CD8-positive, alpha-beta memory T cell (primary cell): ENCODE data around the gene HACD2. TPM values are rescaled to one million over a fixed set of nuclear protein-coding genes. Genes with fewer than 3 reads are reported as not detected.
"Not testable (repeated sequence)": the region's sequence is repeated elsewhere in the genome, so short reads cannot be mapped to it uniquely, and the experiment has no call there.

ENCODE experiments used
- CTCF ChIA-PET: fragments of 350-600 bp; sonication (Branson Sonifier 250); formaldehyde crosslinking; loops from one replicate; lab custom pipeline; 2021; ENCODE audit warnings: antibody characterized with exemption; lab: Charles Lee
- POLR2A ChIA-PET: fragments of 350-600 bp; sonication (Branson Sonifier 250); formaldehyde crosslinking; loops from one replicate; lab custom pipeline; 2021; ENCODE audit warnings: antibody characterized with exemption; lab: Charles Lee
- DNase-seq, 5 donors: peaks; one replicate each; pipeline versions ENCODE4 v3.0.0 to v3.0.0-alpha.2; 2020 to 2022; ENCODE audit warnings: mixed read lengths in 1 of 5
- H3K27ac ChIP-seq: one replicate; pipeline ENCODE4 v1.7.0; 2013; ENCODE audit warnings: low read depth, mild to moderate bottlenecking, low read length, moderate library complexity
- H3K27me3 ChIP-seq: 2 replicates; pipeline ENCODE4 v1.7.0; 2013; ENCODE audit warnings: low read length, mild to moderate bottlenecking; ENCODE audit not compliant: insufficient read depth, poor library complexity, severe bottlenecking
- H3K36me3 ChIP-seq: 2 replicates; pipeline ENCODE4 v1.7.0; 2013; ENCODE audit warnings: mild to moderate bottlenecking, low read length, moderate library complexity; ENCODE audit not compliant: insufficient read depth
- H3K4me1 ChIP-seq: 2 replicates; pipeline ENCODE4 v1.7.0; 2013; ENCODE audit warnings: mild to moderate bottlenecking, low read length, moderate library complexity; ENCODE audit not compliant: insufficient read depth
- H3K4me3 ChIP-seq: 2 replicates; pipeline ENCODE4 v1.7.0; 2013; ENCODE audit warnings: mild to moderate bottlenecking, low read length
- H3K9me3 ChIP-seq: 2 replicates; pipeline ENCODE4 v1.7.0; 2013; ENCODE audit warnings: mild to moderate bottlenecking, low read length
- H3K27ac Mint-ChIP-seq, 8 donors: one replicate each; pipeline ENCODE4 v1.8.0; 2020 to 2021; ENCODE audit warnings: mixed read lengths in 8 of 8, mild to moderate bottlenecking in 6 of 8, inconsistent platforms in 3 of 8, moderate library complexity in 3 of 8
- H3K27me3 Mint-ChIP-seq, 2 donors: one replicate each; pipeline ENCODE4 v1.8.0; 2020 to 2021; ENCODE audit warnings: mixed read lengths in 2 of 2, mild to moderate bottlenecking in 1 of 2, moderate library complexity in 1 of 2
- H3K36me3 Mint-ChIP-seq, 3 donors: one replicate each; pipeline ENCODE4 v1.8.0; 2020 to 2021; ENCODE audit warnings: mixed read lengths in 3 of 3, inconsistent platforms in 1 of 3, mild to moderate bottlenecking in 1 of 3
- H3K4me1 Mint-ChIP-seq, 3 donors: one replicate each; pipeline ENCODE4 v1.8.0; 2020 to 2021; ENCODE audit warnings: mixed read lengths in 3 of 3, inconsistent platforms in 1 of 3, mild to moderate bottlenecking in 1 of 3
- H3K4me3 Mint-ChIP-seq, 7 donors: one replicate each; pipeline ENCODE4 v1.8.0; 2020 to 2021; ENCODE audit warnings: mixed read lengths in 7 of 7, mild to moderate bottlenecking in 6 of 7, moderate library complexity in 4 of 7, inconsistent platforms in 2 of 7
- H3K9me3 Mint-ChIP-seq, 5 donors: one replicate each; pipeline ENCODE4 v1.8.0; 2020 to 2022; ENCODE audit warnings: mixed read lengths in 5 of 5, mild to moderate bottlenecking in 3 of 5, moderate library complexity in 2 of 5, inconsistent platforms in 1 of 5
- polyA plus RNA-seq: library from polyadenylated mRNA; unstranded; fragments of 300-500 nt; fragmentation: Illumina TruSeq; gene quantifications from one replicate; pipeline ENCODE4 v1.2.3, GENCODE V29; 2021
- total RNA-seq, 2 experiments: library from RNA; stranded (reverse); gene quantifications; one replicate each; pipeline ENCODE4 v1.2.3, GENCODE V29; 2021

HACD2 gene
- total and polyA plus RNA-seq, 3 experiments from 2014 or later, result 25.9 to 33.3 (median 33.0) TPM

DNA sequence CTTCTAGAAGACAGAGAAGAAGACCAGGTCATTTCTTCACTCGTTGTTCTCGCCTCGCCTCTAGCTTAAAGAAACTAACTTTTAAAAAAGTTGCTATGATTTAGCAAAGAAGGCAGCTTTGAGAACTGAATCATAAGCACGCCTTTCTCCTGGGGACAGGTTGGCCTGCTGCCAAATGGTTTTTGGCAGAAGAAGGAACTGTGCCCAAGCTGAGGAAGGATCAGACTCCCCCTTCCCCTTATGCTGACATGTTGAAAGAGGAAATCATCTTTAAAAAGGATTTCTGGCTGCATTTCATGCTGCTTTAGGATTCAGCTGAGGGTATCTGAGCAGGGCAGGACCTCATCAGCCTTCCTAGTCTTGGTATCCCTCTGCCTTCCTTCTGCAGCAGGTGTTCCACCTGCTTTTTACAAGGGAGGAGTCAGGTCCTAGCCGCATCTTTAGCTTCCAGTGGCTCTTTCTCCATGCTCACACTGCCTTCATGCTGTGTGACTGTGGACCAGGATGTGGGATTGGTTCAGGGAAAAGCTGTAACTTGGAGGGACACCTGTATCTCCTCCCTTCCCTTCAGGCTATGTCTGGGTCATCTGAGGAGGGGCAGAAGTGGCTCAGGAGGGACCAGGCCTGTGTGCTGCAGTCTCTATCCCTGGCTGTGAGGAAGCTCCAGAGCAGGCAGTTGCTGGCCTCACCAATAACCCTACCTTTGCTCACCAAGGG, 34.1 kb upstream of the HACD2 start:
- POLR2A ChIA-PET, result no interaction called here
- no peak overlapping the region for H3K27ac Mint-ChIP-seq
- H3K27me3 ChIP-seq, result no peaks in the 10 kb centered on the region
- no peak for DNase-seq
- no peaks in the 10 kb centered on the region for H3K27me3 Mint-ChIP-seq
- CTCF ChIA-PET, result no interaction called here
- H3K27ac ChIP-seq, result no peak overlapping the region
- no peak overlapping the region for H3K4me3 ChIP-seq
- no peaks in the 10 kb centered on the region for H3K4me1 Mint-ChIP-seq
- no peaks in the 10 kb centered on the region for H3K9me3 Mint-ChIP-seq
- H3K36me3 ChIP-seq, result no peaks in the 10 kb centered on the region
- H3K4me3 Mint-ChIP-seq, result no peak overlapping the region
- H3K9me3 ChIP-seq, result no peaks in the 10 kb centered on the region
- peaks cover 0 to 2% (median 2%) of the 10 kb centered on the region in 3 donors for H3K36me3 Mint-ChIP-seq
- H3K4me1 ChIP-seq, result no peaks in the 10 kb centered on the region

DNA sequence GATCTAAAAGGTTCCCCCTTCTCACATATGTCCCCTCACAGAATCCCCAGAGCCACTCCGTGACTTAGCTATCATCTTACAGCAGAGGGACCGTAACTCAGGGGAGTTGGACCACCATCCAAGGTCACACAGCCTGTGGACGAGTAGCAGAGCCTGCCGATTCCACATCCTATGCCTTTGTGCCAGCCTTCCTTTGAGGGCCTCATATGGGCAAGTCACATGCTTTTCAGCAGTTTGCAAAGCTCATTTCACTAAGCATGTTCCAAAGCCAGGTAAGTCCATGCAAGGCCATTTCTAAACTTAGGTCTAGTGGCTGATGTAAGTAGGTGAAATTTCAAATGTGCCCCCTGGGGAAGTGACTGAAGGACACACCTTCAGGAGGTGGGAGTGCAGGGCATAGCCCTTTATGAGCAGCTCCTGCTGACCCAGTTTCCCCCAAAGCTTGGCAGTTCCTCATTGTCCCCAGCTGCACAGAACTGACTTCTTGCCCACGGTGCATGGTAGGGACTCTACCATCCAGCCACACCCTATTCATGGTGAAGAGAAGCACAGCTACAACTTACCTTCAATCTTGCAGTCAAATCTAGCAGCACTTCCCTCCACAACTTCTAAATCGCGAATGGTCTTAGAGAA, 33.3 kb upstream of the HACD2 start:
- H3K36me3 Mint-ChIP-seq, result peaks cover 2 to 7% (median 4%) of the 10 kb centered on the region in 3 donors
- H3K27ac Mint-ChIP-seq, result no peak overlapping the region
- no peak for DNase-seq
- Histone ChIP-seq H3K27ac (no peak overlapping the region), H3K4me3 (no peak overlapping the region), H3K36me3 (no peaks in the 10 kb centered on the region), H3K27me3 (no peaks in the 10 kb centered on the region), H3K9me3 (no peaks in the 10 kb centered on the region), H3K4me1 (no peaks in the 10 kb centered on the region)
- H3K27me3 Mint-ChIP-seq, result no peaks in the 10 kb centered on the region
- ChIA-PET POLR2A (no interaction called here), CTCF (no interaction called here)
- H3K4me1 Mint-ChIP-seq, result no peaks in the 10 kb centered on the region
- H3K9me3 Mint-ChIP-seq, result no peaks in the 10 kb centered on the region
- H3K4me3 Mint-ChIP-seq, result no peak overlapping the region

DNA sequence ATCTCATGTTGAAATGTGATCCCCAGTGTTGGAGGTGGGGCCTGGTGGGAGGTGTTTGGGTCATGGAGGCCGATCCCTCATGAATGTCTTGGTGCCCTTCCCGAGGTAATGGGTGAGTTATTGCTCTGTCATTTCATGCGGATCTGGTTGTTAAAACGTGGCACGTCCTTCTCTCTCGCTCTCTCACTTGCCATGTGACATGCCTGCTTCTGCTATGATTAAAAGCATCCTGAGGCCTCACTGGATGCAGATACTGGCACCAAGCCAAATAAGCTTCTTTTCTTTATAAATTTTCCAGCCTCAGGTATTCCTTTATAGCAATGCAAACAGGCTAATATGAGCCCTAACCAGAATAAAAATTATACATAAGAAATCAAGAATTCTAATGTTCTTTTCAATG, 31.7 kb upstream of the HACD2 start:
- Histone ChIP-seq H3K36me3 (no peaks in the 10 kb centered on the region), H3K9me3 (no peaks in the 10 kb centered on the region), H3K27ac (no peak overlapping the region), H3K4me3 (no peak overlapping the region), H3K27me3 (no peaks in the 10 kb centered on the region), H3K4me1 (no peaks in the 10 kb centered on the region)
- POLR2A ChIA-PET, result no interaction called here
- Mint-ChIP-seq H3K9me3 (no peaks in the 10 kb centered on the region), H3K27me3 (no peaks in the 10 kb centered on the region), H3K27ac (peak overlapping the region in 1 of 8 donors; percentile 68), H3K4me3 (no peak overlapping the region), H3K4me1 (no peaks in the 10 kb centered on the region), H3K36me3 (peaks cover 2 to 20% (median 4%) of the 10 kb centered on the region in 3 donors)
- CTCF ChIA-PET, result no interaction called here
- DNase-seq, result no peak

DNA sequence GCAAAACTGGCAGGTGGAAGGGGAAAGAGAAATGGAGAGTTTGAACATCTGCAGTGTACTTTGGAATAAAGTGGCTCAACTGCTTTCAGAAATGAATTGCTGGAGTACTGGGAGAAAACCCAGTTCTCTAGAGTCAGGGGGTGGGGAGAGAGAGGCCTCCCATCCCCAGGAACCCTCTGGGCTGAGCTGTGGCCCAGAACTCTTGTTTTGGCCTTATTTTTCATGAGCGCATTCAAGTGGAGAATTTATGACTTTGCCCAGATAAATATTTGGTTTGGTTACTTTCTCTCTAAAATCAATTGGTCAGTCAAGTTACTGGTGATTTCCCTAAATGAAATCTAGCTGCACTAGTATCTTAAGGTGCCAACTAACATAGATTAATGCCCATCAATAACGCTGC, 28.7 kb upstream of the HACD2 start:
- no peak overlapping the region for H3K4me3 Mint-ChIP-seq
- no peak overlapping the region for H3K27ac Mint-ChIP-seq
- Histone ChIP-seq H3K9me3 (no peaks in the 10 kb centered on the region), H3K4me1 (no peaks in the 10 kb centered on the region), H3K27ac (no peak overlapping the region), H3K27me3 (no peaks in the 10 kb centered on the region), H3K4me3 (no peak overlapping the region), H3K36me3 (no peaks in the 10 kb centered on the region)
- ChIA-PET CTCF (no interaction called here), POLR2A (no interaction called here)
- H3K9me3 Mint-ChIP-seq, result no peaks in the 10 kb centered on the region
- H3K27me3 Mint-ChIP-seq, result no peaks in the 10 kb centered on the region
- H3K36me3 Mint-ChIP-seq, result peaks cover 4 to 24% (median 5%) of the 10 kb centered on the region in 3 donors
- DNase-seq, result no peak
- peaks cover 0 to 7% (median 4%) of the 10 kb centered on the region in 3 donors for H3K4me1 Mint-ChIP-seq

DNA sequence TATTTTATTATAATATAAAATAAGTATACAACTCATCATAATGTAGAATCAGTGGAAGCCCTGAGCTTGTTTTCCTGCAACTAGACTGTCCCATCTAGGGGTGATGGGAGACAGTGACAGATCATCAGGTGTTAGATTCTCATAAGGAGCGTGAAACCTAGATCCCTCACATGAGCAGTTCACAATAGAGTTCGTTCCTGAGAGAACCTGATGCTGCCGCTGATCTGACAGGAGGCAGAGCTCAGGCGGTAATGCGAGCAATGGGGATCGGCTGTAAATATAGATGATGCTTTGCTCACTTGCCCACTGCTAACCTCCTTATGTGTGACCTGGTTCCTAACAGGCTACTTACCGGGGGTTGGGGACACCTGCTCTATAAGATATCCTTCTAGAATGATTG, 26.8 kb upstream of the HACD2 start:
- CTCF ChIA-PET, H3K9me3 Mint-ChIP-seq, H3K36me3 ChIP-seq, H3K27me3 ChIP-seq, H3K27ac Mint-ChIP-seq, H3K4me3 ChIP-seq, H3K4me3 Mint-ChIP-seq, H3K4me1 Mint-ChIP-seq, H3K27me3 Mint-ChIP-seq, H3K27ac ChIP-seq, H3K4me1 ChIP-seq, H3K9me3 ChIP-seq, POLR2A ChIA-PET, DNase-seq: not testable (repeated sequence)
- peaks cover 4 to 24% (median 5%) of the 10 kb centered on the region in 3 donors for H3K36me3 Mint-ChIP-seq

DNA sequence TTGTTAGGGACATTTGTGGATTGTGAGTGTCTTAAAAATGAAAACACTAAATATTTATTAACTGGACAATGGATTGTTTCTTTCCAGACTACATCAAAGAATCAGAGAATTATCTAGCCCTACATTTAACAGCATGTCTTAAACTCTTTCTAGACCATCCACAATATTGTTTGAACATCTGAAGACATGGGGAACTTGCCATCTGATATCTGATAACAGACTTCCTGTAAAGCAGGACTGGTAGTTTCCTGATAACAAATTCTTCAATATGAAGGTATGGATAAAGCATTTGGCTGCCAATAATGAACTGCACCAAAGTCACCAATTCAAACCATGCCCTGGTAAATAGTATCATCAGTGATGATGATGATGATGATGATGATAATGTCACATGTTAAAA, 26.2 kb upstream of the HACD2 start:
- no peaks in the 10 kb centered on the region for H3K9me3 ChIP-seq
- H3K27ac ChIP-seq, result no peak overlapping the region
- no peaks in the 10 kb centered on the region for H3K36me3 ChIP-seq
- H3K4me1 ChIP-seq, result no peaks in the 10 kb centered on the region
- H3K4me1 Mint-ChIP-seq, result peaks cover 2 to 8% (median 7%) of the 10 kb centered on the region in 3 donors
- H3K27me3 Mint-ChIP-seq, result no peaks in the 10 kb centered on the region
- DNase-seq, result no peak
- H3K9me3 Mint-ChIP-seq, result no peaks in the 10 kb centered on the region
- no peak overlapping the region for H3K4me3 ChIP-seq
- peaks cover 4 to 24% (median 5%) of the 10 kb centered on the region in 3 donors for H3K36me3 Mint-ChIP-seq
- POLR2A ChIA-PET, result no interaction called here
- CTCF ChIA-PET, result no interaction called here
- H3K27ac Mint-ChIP-seq, result no peak overlapping the region
- H3K27me3 ChIP-seq, result no peaks in the 10 kb centered on the region
- no peak overlapping the region for H3K4me3 Mint-ChIP-seq

DNA sequence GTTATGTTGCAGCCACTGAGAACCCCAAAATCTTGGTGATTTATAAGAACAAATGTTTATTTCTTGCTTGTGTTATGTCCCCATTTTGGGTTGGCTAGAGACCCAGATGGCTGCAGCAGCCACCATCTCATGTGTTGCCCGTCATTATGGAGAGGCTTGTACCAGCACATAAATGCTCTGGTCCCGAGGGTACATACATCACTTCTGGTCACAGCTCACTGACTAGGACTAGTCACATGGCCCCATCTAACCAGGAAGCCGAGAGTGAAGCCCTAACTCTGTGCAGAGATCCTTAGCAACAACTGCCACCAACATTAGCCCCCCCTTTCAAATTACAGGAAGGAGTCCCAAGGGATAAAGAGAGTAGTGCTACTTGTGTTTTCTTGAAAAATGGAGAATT, 25.5 kb upstream of the HACD2 start:
- Histone ChIP-seq H3K27me3 (no peaks in the 10 kb centered on the region), H3K9me3 (no peaks in the 10 kb centered on the region), H3K36me3 (no peaks in the 10 kb centered on the region), H3K4me1 (no peaks in the 10 kb centered on the region), H3K27ac (no peak overlapping the region), H3K4me3 (no peak overlapping the region)
- ChIA-PET POLR2A (no interaction called here), CTCF (no interaction called here)
- Mint-ChIP-seq H3K27me3 (no peaks in the 10 kb centered on the region), H3K4me3 (no peak overlapping the region), H3K9me3 (no peaks in the 10 kb centered on the region), H3K4me1 (peaks cover 2 to 8% (median 7%) of the 10 kb centered on the region in 3 donors), H3K36me3 (peaks cover 4 to 27% (median 8%) of the 10 kb centered on the region in 3 donors), H3K27ac (no peak overlapping the region)
- DNase-seq, result no peak

DNA sequence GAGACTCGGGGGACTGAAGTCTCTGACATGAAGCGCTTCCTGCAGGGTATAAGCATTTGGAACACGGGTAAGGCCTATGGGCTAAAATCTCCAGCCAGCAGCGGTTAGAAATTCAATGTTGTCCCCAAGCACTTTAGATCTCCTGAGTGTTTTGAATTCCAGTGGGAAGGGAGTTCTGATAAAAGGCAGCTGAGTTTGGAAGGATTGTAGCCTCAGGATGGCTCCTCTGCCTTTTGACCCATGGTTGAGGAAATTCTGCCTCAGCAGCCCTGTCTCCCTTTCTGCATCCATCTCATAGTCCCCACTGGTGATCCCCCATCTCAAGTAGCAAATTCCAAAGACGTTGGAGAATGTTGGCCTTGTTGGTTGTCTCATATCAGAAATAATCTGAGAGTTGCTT, 24.2 kb upstream of the HACD2 start:
- peaks cover 2 to 8% (median 7%) of the 10 kb centered on the region in 3 donors for H3K4me1 Mint-ChIP-seq
- H3K27ac Mint-ChIP-seq, result no peak overlapping the region
- H3K27me3 ChIP-seq, result no peaks in the 10 kb centered on the region
- no peaks in the 10 kb centered on the region for H3K9me3 Mint-ChIP-seq
- H3K9me3 ChIP-seq, result no peaks in the 10 kb centered on the region
- ChIA-PET CTCF (no interaction called here), POLR2A (no interaction called here)
- no peak overlapping the region for H3K27ac ChIP-seq
- DNase-seq, result no peak
- H3K4me3 ChIP-seq, result no peak overlapping the region
- no peaks in the 10 kb centered on the region for H3K4me1 ChIP-seq
- no peak overlapping the region for H3K4me3 Mint-ChIP-seq
- H3K27me3 Mint-ChIP-seq, result no peaks in the 10 kb centered on the region
- H3K36me3 ChIP-seq, result no peaks in the 10 kb centered on the region
- H3K36me3 Mint-ChIP-seq, result peaks cover 4 to 28% (median 8%) of the 10 kb centered on the region in 3 donors
